Measurements from ENCODE around the gene TRAPPC3.

DNA sequence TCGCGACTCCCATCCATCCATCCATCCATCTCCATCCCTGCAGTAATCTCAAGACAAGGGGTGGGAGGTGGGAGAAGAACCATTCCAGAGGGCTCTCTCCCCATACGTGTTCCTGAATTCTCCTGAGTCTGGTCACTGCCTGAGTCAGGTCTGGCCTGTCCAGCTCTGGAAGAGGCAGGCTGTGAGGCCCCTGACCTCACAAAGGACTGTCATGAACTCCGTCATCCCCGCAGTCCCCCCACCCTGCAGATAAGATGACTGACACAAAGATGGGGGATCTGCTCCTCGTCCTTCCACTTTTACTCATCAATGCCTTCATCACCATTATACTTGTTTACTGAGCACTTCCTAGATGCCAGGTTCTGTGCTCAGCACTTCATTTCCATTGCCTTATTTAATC is 5.0 kb upstream of the TRAPPC3 start:
- TF ChIP-seq CTCF (conservative IDR thresholded peaks at IDR 0.05; ENCODE audit: low read depth, low read length) (no peak), EZH2 (IDR thresholded peaks at IDR 0.05; ENCODE audit: borderline replicate concordance, low read depth, low read length, poor library complexity, severe bottlenecking) (no peak)
